IPS DF 6.9 (cell line): ENCODE results near the gene WDR82.

Experiments
- DNase-seq: peaks from one replicate; pipeline ENCODE4 v3.0.0-alpha.2; 2013; ENCODE audit warnings: low read depth, low spot score
- H3K27ac ChIP-seq: one replicate; pipeline ENCODE4 v1.5.1; 2013; ENCODE audit warnings: low read length, control low read depth
- H3K27me3 ChIP-seq: 2 replicates; pipeline ENCODE4 v1.6.1; 2013; ENCODE audit warnings: mild to moderate bottlenecking, low read length; ENCODE audit not compliant: control insufficient read depth, insufficient read depth
- H3K36me3 ChIP-seq: 2 replicates; pipeline ENCODE4 v1.6.1; 2013; ENCODE audit warnings: low read length; ENCODE audit not compliant: control insufficient read depth, insufficient read depth
- H3K4me1 ChIP-seq: 2 replicates; pipeline ENCODE4 v1.6.1; 2013; ENCODE audit warnings: low read length; ENCODE audit not compliant: control insufficient read depth, insufficient read depth
- H3K4me3 ChIP-seq: 2 replicates; pipeline ENCODE4 v1.5.1; 2013; ENCODE audit warnings: mild to moderate bottlenecking, low read length
- H3K9me3 ChIP-seq: 2 replicates; pipeline ENCODE4 v1.6.1; 2013; ENCODE audit warnings: low read length, inconsistent platforms; ENCODE audit not compliant: control insufficient read depth, insufficient read depth
- WGBS: extraction: QIAGEN DNeasy Blood & Tissue Kit; methylation state at CpG from one replicate; pipeline ENCODE4 v1.1.7; 2013; ENCODE audit warnings: mixed read lengths, missing lambda C conversion rate; ENCODE audit not compliant: insufficient read length, insufficient coverage; 5-methylcytosine and 5-hydroxymethylcytosine counted together

Gene WDR82

GRCh38 chr3:52230461-52230860 lies 48.0 kb downstream of the WDR82 start:
- Histone ChIP-seq H3K27me3 (no peaks in the 10 kb centered on the region), H3K27ac (no peak overlapping the region), H3K4me3 (no peak overlapping the region), H3K36me3 (peaks cover 25% of the 10 kb centered on the region), H3K4me1 (peaks cover 3% of the 10 kb centered on the region; the same call in 1 of the 2 replicates), H3K9me3 (no peaks in the 10 kb centered on the region)
- no CpG with 5 or more reads among the region's 6 CpGs for WGBS
- DNase-seq, result no peak

- WGBS, result no CpG with 5 or more reads among the region's 13 CpGs
- no peak overlapping the region for H3K27ac ChIP-seq
- H3K9me3 ChIP-seq, result no peaks in the 10 kb centered on the region
- H3K27me3 ChIP-seq, result no peaks in the 10 kb centered on the region
- no peak overlapping the region for H3K4me3 ChIP-seq
- DNase-seq, result no peak
- H3K36me3 ChIP-seq, result peaks cover 25% of the 10 kb centered on the region
- peaks cover 4% of the 10 kb centered on the region; the same call in 1 of the 2 replicates for H3K4me1 ChIP-seq
Observed at GRCh38 chr3:52229656-52230055, 48.8 kb downstream of the WDR82 start.

- Histone ChIP-seq H3K9me3 (no peaks in the 10 kb centered on the region), H3K36me3 (peaks cover 25% of the 10 kb centered on the region), H3K27ac (no peak overlapping the region), H3K27me3 (no peaks in the 10 kb centered on the region), H3K4me1 (peaks cover 4% of the 10 kb centered on the region; the same call in 1 of the 2 replicates), H3K4me3 (no peak overlapping the region)
- no peak for DNase-seq
- WGBS, result no CpG with 5 or more reads among the region's 21 CpGs
Observed at GRCh38 chr3:52228751-52229291, 49.6 kb downstream of the WDR82 start.

DNA sequence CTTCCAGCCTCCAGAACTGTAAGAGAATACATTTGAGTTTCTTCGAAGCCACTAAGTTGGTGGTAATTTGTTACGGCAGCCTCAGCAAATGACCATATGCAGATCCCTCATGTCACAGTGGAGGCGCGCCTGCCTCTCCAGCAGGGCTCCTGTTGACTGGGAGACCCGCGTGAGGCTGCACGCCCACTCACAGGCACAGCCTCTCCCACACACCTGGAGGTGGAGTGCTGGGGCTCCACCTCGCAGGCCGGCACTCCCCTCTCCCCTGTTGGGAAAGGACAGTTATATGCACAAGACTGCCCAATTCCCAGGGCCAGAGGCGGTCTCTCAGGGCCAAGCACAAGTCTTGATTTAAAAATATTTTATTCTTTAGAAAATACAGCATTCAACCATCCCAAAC lies 50.2 kb downstream of the WDR82 start:
- DNase-seq, result no peak
- Histone ChIP-seq H3K4me3 (no peak overlapping the region), H3K27ac (no peak overlapping the region), H3K4me1 (peaks cover 4% of the 10 kb centered on the region; the same call in 1 of the 2 replicates), H3K9me3 (no peaks in the 10 kb centered on the region), H3K27me3 (no peaks in the 10 kb centered on the region), H3K36me3 (peaks cover 25% of the 10 kb centered on the region)
- WGBS, result no CpG with 5 or more reads among the region's 10 CpGs

- DNase-seq, result no peak
- Histone ChIP-seq H3K9me3 (no peaks in the 10 kb centered on the region), H3K27ac (no peak overlapping the region), H3K4me3 (no peak overlapping the region), H3K27me3 (no peaks in the 10 kb centered on the region), H3K4me1 (peaks cover 4% of the 10 kb centered on the region; the same call in 1 of the 2 replicates), H3K36me3 (peaks cover 25% of the 10 kb centered on the region)
- WGBS, result no CpG with 5 or more reads among the region's 7 CpGs
Observed at GRCh38 chr3:52227766-52228165, 50.7 kb downstream of the WDR82 start.

GRCh38 chr3:52227117-52227516 lies 51.3 kb downstream of the WDR82 start:
- H3K27ac ChIP-seq, result no peak overlapping the region
- H3K36me3 ChIP-seq, result peaks cover 25% of the 10 kb centered on the region
- H3K27me3 ChIP-seq, result no peaks in the 10 kb centered on the region
- H3K4me3 ChIP-seq, result no peak overlapping the region
- no peaks in the 10 kb centered on the region for H3K9me3 ChIP-seq
- no CpG with 5 or more reads among the region's 4 CpGs for WGBS
- DNase-seq, result no peak
- peaks cover 4% of the 10 kb centered on the region; the same call in 1 of the 2 replicates for H3K4me1 ChIP-seq

DNA sequence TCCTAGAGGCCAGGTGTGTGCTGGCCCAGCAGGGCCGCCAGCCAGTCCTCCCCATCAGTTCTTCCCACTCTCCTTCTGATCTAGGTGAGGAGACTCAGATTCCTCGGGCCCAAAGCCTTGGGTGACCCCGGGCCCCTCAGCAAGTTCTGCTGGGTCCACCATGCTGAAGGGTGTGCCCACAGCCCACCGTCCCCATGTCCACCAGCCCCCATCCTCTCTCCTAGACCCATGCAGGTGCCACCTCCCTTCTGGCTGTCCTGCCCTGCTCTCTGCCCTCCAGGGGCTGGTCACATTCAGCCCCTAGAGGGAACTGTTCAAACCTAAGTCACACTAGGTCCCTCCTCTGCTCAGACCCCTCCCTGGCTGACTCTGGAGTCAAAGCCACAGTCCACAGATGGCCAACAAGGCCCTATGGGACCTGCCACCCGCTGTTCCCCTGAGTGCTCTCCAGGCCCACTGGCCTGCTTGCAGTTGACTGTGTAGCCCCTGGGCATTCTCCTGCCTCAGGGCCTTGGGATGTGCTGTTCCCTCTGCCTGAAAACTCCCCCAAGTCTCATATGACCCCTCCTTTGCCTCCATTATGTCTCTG lies 52.1 kb downstream of the WDR82 start:
- no CpG with 5 or more reads among the region's 5 CpGs for WGBS
- Histone ChIP-seq H3K9me3 (no peaks in the 10 kb centered on the region), H3K27me3 (no peaks in the 10 kb centered on the region), H3K27ac (no peak overlapping the region), H3K4me3 (no peak overlapping the region), H3K36me3 (peaks cover 24% of the 10 kb centered on the region), H3K4me1 (peaks cover 4% of the 10 kb centered on the region; the same call in 1 of the 2 replicates)
- DNase-seq, result no peak

DNA sequence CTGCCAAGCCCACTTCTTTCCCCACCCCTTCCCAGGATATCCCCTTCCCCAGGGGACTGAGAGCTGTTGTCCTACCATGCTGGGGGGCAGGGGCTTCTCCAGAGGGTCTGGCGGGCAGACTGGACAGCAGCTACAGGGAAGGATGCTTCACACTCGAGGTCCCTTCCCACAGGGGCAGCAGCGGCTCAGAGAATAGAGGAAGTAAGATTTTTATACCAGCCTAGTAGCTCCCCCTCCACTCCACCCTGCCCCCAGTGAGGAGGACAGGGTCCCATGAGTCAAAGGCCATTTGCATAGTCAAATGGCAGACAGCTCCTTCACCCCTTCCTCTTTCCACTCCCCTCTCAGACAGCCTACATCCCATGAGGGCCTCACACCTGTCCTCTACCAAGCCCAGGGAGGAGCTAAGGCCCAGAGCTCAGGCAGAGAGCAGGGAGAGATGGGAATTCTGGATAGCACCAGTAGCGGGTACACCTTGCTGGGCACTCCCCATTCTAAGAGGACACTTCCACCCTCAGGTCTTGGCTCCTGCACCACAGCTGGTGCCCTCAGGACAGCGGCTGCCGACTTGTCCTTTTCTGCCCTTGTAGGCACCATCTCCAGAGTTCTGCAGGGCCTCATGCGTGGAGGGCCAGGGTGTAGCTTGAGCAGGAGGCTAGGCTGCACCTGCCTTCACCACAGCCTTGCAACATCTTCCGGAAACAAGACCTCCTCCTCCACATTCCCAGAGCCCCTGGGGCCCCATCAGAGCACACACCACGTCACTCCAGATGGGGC lies 52.8 kb downstream of the WDR82 start, which contains the start of gene TLR9:
TLR9 (minus strand) TSS at position 194 of the 777 bp plus-strand sequence; CDS start at position 78, 116 bp downstream.
- Histone ChIP-seq H3K4me1 (peaks cover 4% of the 10 kb centered on the region; the same call in 1 of the 2 replicates), H3K4me3 (no peak within 1 kb of the TSS), H3K27me3 (no peaks in the 10 kb centered on the region), H3K27ac (no peak within 1 kb of the TSS), H3K9me3 (no peaks in the 10 kb centered on the region), H3K36me3 (peaks cover 18% of the 10 kb centered on the region)
- WGBS, result no CpG with 5 or more reads among the region's 9 CpGs
- no peak for DNase-seq

- H3K9me3 ChIP-seq, result no peaks in the 10 kb centered on the region
- H3K27ac ChIP-seq, result no peak overlapping the region
- WGBS, result no CpG with 5 or more reads among the region's 32 CpGs
- H3K4me1 ChIP-seq, result peaks cover 4% of the 10 kb centered on the region; the same call in 1 of the 2 replicates
- no peak for DNase-seq
- no peak overlapping the region for H3K4me3 ChIP-seq
- no peaks in the 10 kb centered on the region for H3K27me3 ChIP-seq
- H3K36me3 ChIP-seq, result no peaks in the 10 kb centered on the region; the same call in 1 of the 2 replicates
Observed at GRCh38 chr3:52223449-52224408, 54.7 kb downstream of the WDR82 start.
